Mononuclear cell (primary cell): ENCODE data around the gene NACC2. TPM values are rescaled to one million over a fixed set of nuclear protein-coding genes. Genes with fewer than 3 reads are reported as not detected.
A peak's percentile ranks its signal among the peaks of the same experiment; 100 is the strongest.

Experiments used
- H3K27me3 ChIP-seq: 2 replicates; pipeline ENCODE4 v1.6.0; 2011; ENCODE audit warnings: low read length, control low read depth; ENCODE audit not compliant: insufficient read depth
- H3K4me1 ChIP-seq: 2 replicates; pipeline ENCODE4 v1.5.1; 2011; ENCODE audit warnings: mild to moderate bottlenecking, low read length, control low read depth; ENCODE audit not compliant: insufficient read depth
- H3K4me3 ChIP-seq: 2 replicates; pipeline ENCODE4 v1.5.1; 2011; ENCODE audit warnings: mild to moderate bottlenecking, low read length, moderate library complexity
- H3K9me3 ChIP-seq: 2 replicates; pipeline ENCODE4 v1.5.1; 2011; ENCODE audit warnings: low read depth, mild to moderate bottlenecking, control low read depth, low read length
- total RNA-seq: library from RNA; depleted of rRNA; stranded (reverse); fragments of >200 nt; gene quantifications from one replicate; pipeline ENCODE4 v1.2.3, GENCODE V29; 2012

Gene NACC2
- total RNA-seq, 1 donor = 9.2 TPM

DNA sequence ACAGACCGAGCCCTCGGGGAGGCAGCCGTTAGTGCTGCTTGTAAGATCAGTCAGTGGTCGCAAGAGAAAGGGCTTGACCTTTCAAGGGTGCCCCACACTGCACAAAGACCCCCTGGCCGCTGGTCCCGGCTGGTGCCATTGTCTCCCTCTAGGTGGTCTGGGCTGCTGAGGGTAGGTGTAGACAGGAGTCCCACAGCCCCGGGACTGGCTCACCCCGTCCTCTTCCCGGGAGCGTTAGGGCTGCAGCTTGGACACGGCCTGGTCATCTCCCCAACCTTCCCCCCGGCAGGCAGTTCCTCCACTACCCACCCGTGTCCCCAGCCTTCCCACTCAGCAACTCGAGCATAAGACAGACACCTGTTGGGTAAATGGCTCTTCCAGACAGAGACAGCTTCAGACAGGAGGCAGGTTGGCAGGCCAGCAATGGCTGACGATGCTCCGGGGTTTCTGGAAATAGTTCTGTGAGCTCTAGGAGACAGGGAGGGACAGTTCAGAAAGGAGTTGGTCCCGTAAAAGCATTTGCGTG lies 38.9 kb upstream of the NACC2 start:
- H3K9me3 ChIP-seq = no peaks in the 10 kb centered on the region
- H3K4me1 ChIP-seq = peaks cover 8% of the 10 kb centered on the region
- peaks cover 17% of the 10 kb centered on the region for H3K27me3 ChIP-seq
- H3K4me3 ChIP-seq = no peak overlapping the region

DNA sequence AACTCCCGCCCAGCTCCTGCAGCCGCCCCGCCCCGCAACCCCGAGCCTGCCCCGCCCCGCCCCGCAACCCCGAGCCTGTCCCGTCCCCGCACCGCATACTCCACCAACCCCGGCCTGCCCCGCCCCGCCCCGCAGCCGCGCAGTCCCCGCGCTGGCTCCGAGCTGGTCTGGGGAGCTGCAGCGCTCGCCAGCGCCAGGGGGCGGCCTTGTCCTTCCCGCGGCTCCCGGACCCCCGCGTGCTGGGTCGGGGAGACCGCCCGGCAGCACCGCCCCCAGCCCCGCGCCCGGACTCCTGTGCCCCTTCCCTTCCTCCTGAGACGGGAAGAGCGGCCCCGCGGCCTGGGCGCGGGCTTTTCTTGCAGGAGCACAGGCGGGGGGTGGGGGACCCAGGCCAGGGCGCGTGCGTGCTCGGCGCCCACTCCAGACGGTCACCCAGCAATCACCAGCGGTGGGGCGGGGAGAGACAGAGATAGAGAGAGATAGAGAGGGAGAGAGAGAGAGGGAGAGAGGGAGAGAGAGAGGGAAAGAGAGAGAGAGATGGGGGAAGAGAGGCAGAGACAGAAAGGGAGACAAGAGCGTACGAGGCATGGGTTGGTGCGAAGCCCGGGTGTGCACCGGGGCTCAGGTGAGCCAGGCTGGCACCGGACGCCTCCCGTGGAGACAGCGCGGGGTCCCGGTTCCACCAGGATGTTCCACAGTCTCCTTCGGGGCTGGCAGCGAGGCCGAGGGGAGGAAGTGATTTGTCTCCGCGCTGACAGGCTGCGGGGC lies 38.3 kb upstream of the NACC2 start:
- Histone ChIP-seq H3K4me1 (peaks cover 8% of the 10 kb centered on the region), H3K27me3 (peaks cover 17% of the 10 kb centered on the region), H3K4me3 (no peak overlapping the region), H3K9me3 (no peaks in the 10 kb centered on the region)

DNA sequence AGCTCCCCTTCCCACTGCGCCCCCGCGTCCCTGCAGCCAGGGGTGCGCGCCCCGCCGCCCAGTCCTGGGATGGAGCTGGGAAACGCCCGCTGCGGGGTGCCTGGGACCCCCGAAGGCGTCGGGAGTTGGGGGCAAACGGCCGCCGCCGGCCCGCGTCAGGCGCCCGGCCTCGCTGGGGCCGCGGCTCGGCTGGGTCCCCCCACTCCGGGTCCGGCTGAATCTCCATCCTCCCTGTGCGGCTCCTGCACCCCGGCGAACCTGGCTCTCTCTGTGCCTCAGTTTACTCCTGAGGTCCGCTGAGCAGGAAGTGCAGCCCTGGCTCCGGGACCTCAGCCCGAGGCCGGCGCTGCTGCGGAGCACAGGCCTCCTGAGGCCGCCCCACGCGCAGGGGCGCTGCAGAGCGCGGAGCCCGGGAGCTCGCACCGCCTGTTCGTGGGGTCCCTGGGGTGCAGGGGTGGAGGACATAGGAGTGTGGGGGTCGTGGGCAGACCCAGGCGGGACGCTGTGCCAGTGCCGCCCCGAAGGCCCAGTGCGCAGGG lies 37.5 kb upstream of the NACC2 start:
- Histone ChIP-seq H3K9me3 (no peaks in the 10 kb centered on the region), H3K27me3 (peaks cover 17% of the 10 kb centered on the region), H3K4me3 (no peak overlapping the region), H3K4me1 (peaks cover 8% of the 10 kb centered on the region)

DNA sequence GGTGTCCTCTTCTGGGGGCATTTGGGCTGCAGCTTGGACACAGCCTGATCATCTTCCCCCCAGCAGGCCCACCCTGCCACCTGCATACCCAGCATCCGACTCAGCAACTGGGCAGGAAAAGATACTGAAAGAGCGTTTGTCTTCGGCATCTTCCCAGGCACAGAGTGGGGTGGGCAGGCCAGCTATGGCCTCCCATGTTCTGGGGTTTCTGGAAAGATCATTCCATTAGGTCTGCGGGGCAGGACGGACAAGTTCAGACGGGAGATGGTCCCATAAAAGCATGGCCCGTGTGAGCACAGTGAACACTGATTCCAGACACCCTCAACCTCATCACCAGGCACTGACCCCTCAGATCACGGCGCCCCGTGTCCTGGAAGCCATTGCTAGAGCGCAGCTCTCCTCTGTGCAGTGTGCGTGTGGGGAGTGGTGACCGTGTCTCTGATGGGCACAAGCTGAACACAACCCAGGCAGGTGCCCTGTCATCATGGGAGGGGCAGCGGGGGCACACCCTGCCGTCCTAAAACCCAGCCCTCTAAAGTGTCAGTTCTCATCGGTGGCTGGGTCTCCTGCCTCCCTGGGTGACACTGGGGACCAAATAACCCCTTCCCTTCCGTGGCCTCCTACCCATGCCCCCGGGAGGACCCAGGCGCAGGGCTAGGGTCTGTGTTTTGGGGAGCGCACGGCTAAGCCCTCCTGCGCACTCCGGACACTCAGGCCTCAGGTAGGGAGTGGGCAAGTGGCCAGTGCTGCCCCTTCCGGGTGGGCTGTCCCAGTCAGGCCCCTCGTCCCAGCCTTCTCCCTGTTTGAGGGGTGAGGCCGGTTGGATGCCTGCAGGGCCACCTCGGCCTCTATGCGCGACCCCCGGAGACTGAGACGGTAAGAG lies 36.8 kb upstream of the NACC2 start:
- peaks cover 17% of the 10 kb centered on the region for H3K27me3 ChIP-seq
- peaks cover 8% of the 10 kb centered on the region for H3K4me1 ChIP-seq
- no peak overlapping the region for H3K4me3 ChIP-seq
- no peaks in the 10 kb centered on the region for H3K9me3 ChIP-seq

DNA sequence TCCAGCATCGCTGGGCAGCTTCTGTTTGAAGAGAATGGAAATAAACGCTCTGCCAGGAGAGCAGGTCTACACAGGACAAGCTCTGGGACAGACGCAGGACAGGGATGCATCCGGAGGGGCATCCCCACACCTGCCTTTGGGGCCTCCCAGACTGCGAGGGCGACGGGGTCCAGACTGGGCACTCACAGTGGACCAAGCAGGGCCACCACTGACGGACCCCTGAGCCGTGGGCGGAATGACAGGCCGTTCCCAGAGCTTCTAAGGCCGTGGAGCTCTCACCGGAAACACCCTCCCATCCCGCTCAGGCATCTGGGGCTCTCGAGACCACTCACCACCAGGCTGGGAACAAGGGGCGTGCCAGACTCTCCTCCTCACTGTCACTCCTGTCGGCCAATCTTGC lies 34.1 kb upstream of the NACC2 start:
- Histone ChIP-seq H3K9me3 (no peaks in the 10 kb centered on the region), H3K4me3 (no peak overlapping the region), H3K4me1 (peaks cover 8% of the 10 kb centered on the region), H3K27me3 (peaks cover 14% of the 10 kb centered on the region)

DNA sequence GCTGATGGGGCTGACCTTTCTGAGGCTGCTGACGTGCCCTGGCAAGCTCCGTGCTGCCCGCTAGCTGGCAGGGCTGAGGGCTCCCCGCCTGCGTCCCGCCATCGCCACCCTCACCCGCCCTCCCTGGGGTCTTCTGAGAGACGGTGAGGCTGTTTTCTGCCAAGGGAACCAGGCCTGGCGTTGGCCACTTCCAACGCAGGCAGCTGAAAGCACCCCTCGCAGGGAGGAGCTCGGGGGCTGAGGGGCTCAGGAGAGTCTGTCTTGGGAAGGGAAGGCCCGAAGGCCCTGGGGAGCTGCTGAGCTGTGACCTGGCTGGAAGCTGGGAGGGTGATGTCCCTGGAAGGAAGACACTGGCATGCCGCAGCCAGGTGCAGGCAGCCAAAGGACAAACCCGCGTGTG lies 33.3 kb upstream of the NACC2 start:
- Histone ChIP-seq H3K27me3 (peaks cover 8% of the 10 kb centered on the region), H3K9me3 (no peaks in the 10 kb centered on the region), H3K4me3 (no peak overlapping the region), H3K4me1 (peaks cover under 1% of the 10 kb centered on the region)

DNA sequence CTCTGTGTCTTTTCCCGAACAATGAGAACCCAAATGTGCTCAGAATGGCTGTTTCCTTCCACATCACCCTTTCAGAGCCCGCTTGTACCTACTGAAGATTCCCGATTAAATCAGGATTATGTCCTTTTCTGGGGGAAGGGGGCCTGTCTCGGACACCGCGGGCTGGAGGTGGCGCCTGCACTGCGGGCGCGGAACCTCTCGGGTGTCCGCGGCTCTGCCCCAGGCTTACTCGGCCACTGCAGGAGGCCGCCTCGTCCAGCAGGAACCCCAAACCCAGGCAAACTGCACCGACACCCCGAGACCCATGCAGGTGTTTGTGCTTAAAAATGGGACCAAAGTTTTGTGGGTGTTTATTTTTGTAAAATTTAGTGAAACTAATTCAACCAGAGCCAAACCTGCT lies 32.2 kb upstream of the NACC2 start:
- peaks cover 6% of the 10 kb centered on the region for H3K27me3 ChIP-seq
- H3K4me3 ChIP-seq = no peak overlapping the region
- no peaks in the 10 kb centered on the region for H3K9me3 ChIP-seq
- H3K4me1 ChIP-seq = peaks cover 8% of the 10 kb centered on the region

DNA sequence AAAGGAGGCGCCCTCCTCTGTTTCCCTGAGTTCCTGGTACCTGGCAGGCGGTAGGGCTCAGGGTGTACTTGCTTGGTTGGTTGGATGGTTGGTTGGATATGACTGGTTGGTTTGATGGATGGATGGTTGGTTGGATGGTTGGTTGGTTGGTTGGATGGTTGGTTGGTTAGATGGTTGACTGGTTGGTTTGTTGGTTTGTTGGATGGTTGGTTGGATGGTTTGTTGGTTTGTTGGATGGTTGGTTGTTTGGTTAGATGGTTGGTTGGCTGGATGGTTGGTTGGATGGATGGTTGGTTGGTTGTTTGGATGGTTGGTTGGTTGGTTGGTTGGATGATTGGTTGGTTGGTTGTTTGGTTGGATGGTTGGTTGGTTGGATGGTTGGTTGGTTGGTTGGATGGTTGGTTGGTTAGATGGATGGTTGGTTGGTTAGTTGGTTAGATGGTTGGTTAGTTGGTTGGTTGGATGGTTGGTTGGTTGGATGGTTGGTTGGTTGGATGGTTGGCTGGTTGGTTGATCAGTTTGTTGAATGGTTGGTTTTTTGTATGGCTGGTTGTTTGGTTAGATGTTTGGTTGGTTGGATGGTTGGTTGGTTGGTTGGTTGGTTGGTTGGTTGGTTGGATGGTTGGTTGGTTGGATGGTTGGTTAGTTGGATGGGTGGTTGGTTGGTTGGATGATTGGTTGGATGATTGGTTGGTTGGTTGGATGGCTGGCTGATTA lies 30.0 kb upstream of the NACC2 start:
- peaks cover 8% of the 10 kb centered on the region for H3K4me1 ChIP-seq
- no peaks in the 10 kb centered on the region for H3K27me3 ChIP-seq
- no peak overlapping the region for H3K4me3 ChIP-seq
- H3K9me3 ChIP-seq = no peaks in the 10 kb centered on the region

DNA sequence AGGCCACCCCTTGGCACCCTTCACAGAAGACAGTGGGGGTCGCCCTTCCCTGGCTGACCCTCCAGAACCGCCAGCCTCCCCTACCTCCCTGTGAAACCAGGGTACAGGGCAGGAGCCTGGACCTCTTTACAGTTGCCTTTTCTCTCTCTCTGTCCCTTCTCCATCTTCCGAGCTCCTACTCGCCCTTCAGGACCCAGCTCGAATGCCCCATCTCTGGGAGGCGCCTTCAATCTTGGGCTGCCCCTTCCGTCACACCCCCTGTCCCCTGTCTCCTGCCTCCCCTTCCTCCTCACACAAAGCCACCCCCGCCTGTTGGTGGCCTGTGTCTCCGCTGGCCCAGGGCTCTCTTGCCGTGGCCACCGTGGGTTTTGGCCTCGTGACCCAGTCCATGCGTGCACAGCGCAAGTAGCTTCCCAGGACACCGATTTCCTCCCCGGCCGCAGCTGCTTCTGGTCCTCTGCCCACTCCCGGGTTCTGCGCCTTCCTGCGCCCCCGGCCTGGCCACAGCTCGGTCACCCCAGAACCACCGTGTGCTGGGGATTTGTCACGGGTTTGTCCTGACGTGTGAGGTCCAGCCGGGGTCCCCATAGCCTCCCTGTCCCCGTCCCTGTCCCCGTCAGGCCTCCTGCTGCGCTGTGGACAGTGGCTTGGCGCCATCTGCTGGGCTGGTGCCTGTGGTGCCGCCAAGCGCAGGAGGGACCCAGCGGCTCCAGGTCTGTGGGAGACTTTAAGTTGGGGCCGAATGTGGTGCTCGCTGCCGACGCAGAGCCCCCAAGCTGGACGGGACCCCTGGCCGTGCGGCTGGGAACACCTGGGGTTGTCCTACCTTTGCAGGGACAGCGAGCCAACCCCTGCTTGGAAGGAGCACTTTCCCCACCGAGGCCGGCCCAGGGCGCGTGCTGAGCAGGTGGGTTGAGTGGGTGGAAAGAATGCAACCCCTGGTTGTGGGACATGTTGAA lies 27.6 kb upstream of the NACC2 start:
- no peaks in the 10 kb centered on the region for H3K27me3 ChIP-seq
- no peak overlapping the region for H3K4me3 ChIP-seq
- peaks cover 20% of the 10 kb centered on the region for H3K4me1 ChIP-seq

DNA sequence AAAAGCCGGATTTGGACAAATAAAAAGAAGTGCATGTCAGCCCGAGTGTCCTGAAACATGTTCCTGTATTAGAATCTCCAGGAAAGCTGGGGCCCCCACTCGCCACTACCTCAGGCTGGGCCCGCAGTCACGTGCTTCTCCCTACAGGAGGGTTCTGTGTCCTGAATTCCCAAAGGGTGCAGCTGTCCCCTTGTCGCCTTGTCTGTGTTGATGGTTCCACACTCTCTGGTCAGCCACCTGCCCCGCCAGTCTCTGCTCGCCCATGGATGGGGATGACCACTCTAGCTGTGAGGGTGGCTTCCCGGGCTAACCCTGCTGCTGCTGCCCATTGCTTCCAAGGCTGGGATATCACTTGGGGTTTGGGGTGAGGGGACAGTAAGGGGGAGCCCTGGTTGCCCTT lies 26.7 kb upstream of the NACC2 start:
- no peak overlapping the region for H3K4me3 ChIP-seq
- H3K4me1 ChIP-seq = peaks cover 28% of the 10 kb centered on the region
- H3K9me3 ChIP-seq = no peaks in the 10 kb centered on the region
- H3K27me3 ChIP-seq = no peaks in the 10 kb centered on the region

More for the DNA sequence above, 27.6 kb upstream of the NACC2 start:
- H3K9me3 ChIP-seq = no peaks in the 10 kb centered on the region

DNA sequence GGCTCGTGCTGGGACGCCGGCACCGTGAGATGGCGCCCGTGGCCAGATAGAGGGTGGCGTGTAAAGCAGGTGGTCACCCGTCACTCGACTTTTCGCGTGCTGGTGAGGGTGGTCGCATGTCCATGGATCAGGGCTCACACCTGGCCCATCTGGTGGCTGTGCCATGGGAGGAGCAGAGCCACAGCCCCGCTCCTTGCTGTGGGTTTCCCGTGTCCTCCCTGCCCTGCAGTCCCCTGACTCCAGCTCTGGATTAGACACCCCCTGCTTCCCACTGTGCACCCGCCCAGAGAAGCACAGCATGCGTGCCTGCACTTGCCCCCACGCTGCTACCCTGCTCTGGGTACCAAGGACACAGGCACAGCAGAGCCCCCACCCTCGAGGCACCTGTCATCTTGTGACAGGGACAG lies 25.4 kb upstream of the NACC2 start:
- peaks cover 28% of the 10 kb centered on the region for H3K4me1 ChIP-seq
- no peaks in the 10 kb centered on the region for H3K27me3 ChIP-seq
- no peak overlapping the region for H3K4me3 ChIP-seq
- H3K9me3 ChIP-seq = no peaks in the 10 kb centered on the region

DNA sequence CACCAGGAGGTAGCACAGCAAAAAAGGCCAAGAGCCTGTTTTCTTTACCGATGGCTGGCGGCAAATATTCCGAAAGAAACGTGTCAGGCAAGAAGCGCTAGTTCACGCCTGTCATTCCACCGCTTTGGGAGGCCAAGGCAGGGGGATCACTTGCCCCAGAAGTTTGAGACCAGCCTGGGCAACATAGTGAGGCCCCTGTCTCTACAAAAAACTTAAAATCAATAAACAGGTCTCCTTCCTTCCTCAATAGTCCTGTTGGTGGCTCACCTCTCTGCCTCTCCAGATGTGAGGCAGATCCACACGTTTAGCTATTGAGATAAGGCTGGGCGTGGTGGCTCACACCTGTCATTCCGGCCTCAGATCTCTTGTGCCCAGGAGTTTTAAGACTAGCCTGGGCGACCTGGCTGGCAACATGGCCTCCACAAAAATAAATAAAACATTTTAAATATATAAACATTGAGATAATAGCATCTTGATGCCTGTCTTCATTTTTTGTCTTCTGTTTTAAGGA lies 24.8 kb upstream of the NACC2 start:
- Histone ChIP-seq H3K4me3 (no peak overlapping the region), H3K27me3 (no peaks in the 10 kb centered on the region), H3K9me3 (no peaks in the 10 kb centered on the region), H3K4me1 (peaks cover 28% of the 10 kb centered on the region)

DNA sequence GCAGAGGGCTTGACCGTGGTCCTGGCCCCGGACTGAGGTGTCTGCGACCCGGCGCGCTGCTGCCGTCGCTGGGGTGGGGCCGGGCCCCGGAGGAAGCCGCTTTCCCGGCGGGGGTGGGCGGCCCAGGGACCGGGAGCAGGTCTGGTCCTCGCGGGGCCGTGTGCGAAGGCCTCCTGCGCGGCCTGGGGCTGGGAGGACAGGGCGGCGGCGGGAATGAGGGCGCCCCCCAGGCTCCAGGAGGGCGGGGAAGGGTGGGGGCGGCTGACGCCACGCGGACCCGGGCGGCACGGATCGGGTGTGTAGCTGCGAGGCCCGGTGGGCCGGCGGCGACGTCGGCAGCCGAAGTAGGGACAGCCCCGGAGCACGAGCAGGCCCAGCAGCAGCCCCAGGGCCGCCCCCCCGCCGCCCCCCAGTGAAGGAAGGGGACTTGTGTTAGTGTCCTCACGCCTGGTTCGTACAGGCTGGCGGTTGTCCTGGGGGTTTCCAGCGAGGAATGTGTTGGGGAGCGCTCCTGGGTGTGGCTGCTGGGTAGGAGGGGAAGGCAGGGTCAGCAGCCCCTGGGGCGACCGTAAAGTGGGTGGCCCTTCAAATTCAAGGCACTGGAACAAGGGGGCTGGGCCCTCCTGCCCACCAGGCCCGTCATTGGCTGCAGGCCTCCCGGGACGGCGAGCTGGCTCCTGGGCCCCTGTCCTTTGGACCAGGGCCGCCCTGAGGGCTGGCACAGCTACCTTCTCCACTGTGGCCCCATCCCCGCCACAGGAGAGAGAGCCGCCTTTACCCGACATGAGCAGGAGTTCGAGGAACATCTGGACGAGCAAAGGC lies 24.2 kb upstream of the NACC2 start:
- Histone ChIP-seq H3K27me3 (no peaks in the 10 kb centered on the region), H3K9me3 (no peaks in the 10 kb centered on the region), H3K4me1 (peaks cover 28% of the 10 kb centered on the region), H3K4me3 (peak overlapping the region; percentile 68)
